ENCODE measurements around the gene ARL4D.
"Not testable (repeated sequence)": the region's sequence is repeated elsewhere in the genome, so short reads cannot be mapped to it uniquely, and the experiment has no call there.

The ARL4D gene

GRCh38 chr17:43395165-43395564, 3.6 kb upstream of the ARL4D start:
- DNase-seq (ENCODE audit: low read depth in 2 of 2): no peak

- DNase-seq (ENCODE audit: low read depth in 2 of 2): no peak
Measured at GRCh38 chr17:43396491-43397060, 2.2 kb upstream of the ARL4D start.

GRCh38 chr17:43399839-43400328, 1.1 kb downstream of the ARL4D start:
- no peak for DNase-seq (ENCODE audit: low read depth in 2 of 2)

- DNase-seq (ENCODE audit: low read depth in 2 of 2): no peak
Measured at GRCh38 chr17:43400943-43401717, 2.3 kb downstream of the ARL4D start.

GRCh38 chr17:43402078-43402477, 3.3 kb downstream of the ARL4D start:
- DNase-seq (ENCODE audit: low read depth in 2 of 2): no peak

- DNase-seq (ENCODE audit: low read depth in 2 of 2): no peak
Measured at GRCh38 chr17:43402567-43402966, 3.8 kb downstream of the ARL4D start.

- DNase-seq (ENCODE audit: low read depth in 2 of 2): no peak
Measured at GRCh38 chr17:43403846-43404245, 5.1 kb downstream of the ARL4D start.

- no peak for DNase-seq (ENCODE audit: low read depth in 2 of 2)
Measured at GRCh38 chr17:43405861-43406260, 7.1 kb downstream of the ARL4D start.

- DNase-seq (ENCODE audit: low read depth in 2 of 2): no peak
Measured at GRCh38 chr17:43406676-43407645, 8.2 kb downstream of the ARL4D start.

- no peak for DNase-seq (ENCODE audit: low read depth in 2 of 2)
Measured at GRCh38 chr17:43409131-43409530, 10.3 kb downstream of the ARL4D start.

GRCh38 chr17:43410557-43411368, 12.0 kb downstream of the ARL4D start:
- DNase-seq (ENCODE audit: low read depth in 2 of 2): no peak

- no peak for DNase-seq (ENCODE audit: low read depth in 2 of 2)
Measured at GRCh38 chr17:43411369-43411677, 12.5 kb downstream of the ARL4D start.

- no peak for DNase-seq (ENCODE audit: low read depth in 2 of 2)
Measured at GRCh38 chr17:43411749-43412148, 13.0 kb downstream of the ARL4D start.

GRCh38 chr17:43412166-43412565, 13.4 kb downstream of the ARL4D start:
- no peak for DNase-seq (ENCODE audit: low read depth in 2 of 2)

- DNase-seq (ENCODE audit: low read depth in 2 of 2): no peak
Measured at GRCh38 chr17:43416998-43417890, 18.5 kb downstream of the ARL4D start.

- no peak for DNase-seq (ENCODE audit: low read depth in 2 of 2)
Measured at GRCh38 chr17:43418441-43419374, 19.9 kb downstream of the ARL4D start.

GRCh38 chr17:43419375-43419882, 20.6 kb downstream of the ARL4D start:
- not testable (repeated sequence) for DNase-seq (ENCODE audit: low read depth in 2 of 2)

GRCh38 chr17:43423777-43424455, 25.1 kb downstream of the ARL4D start:
- DNase-seq (ENCODE audit: low read depth in 2 of 2): no peak
